PFSK-1 (cell line): ENCODE data around the gene CLIC5.

Source experiments
- FOXP2 ChIP-seq: optimal IDR thresholded peaks from 2 replicates; pipeline ENCODE3; 2011; ENCODE audit warnings: borderline replicate concordance, control low read depth, inconsistent platforms; ENCODE audit not compliant: insufficient read depth; ENCODE audit errors: extremely low read length, extremely low read depth
- POLR2AphosphoS5 ChIP-seq: IDR thresholded peaks from 2 replicates; pipeline ENCODE4 v1.6.1; 2012; ENCODE audit warnings: low read depth, mild to moderate bottlenecking, control low read depth, low read length, moderate library complexity
- REST ChIP-seq, 2 experiments: IDR thresholded peaks; 2 replicates each; pipeline versions ENCODE4 v1.6.1 to v1.8.0; 2011 to 2012; ENCODE audit warnings: low read depth in 2 of 2, low read length in 2 of 2, control low read depth in 1 of 2, inconsistent platforms in 1 of 2, mild to moderate bottlenecking in 1 of 2, moderate library complexity in 1 of 2; ENCODE audit not compliant: insufficient read depth in 1 of 2
- SIN3A ChIP-seq: IDR thresholded peaks from 2 replicates; pipeline ENCODE4 v1.6.1; 2012; ENCODE audit warnings: mild to moderate bottlenecking, low read length, moderate library complexity, borderline replicate concordance; ENCODE audit not compliant: insufficient read depth
- TAF1 ChIP-seq: IDR thresholded peaks from 2 replicates; pipeline ENCODE4 v1.6.1; 2012; ENCODE audit warnings: low read length, control low read depth, borderline replicate concordance; ENCODE audit not compliant: insufficient read depth

The CLIC5 gene

GRCh38 chr6:45988635-45989034 is 27.0 kb downstream of the CLIC5 start:
- TF ChIP-seq FOXP2 (no peak), POLR2AphosphoS5 (no peak), TAF1 (no peak), SIN3A (no peak), REST (IDR thresholded peaks at IDR 0.05; ENCODE audit: insufficient read depth in 1 of 2, low read depth in 2 of 2, low read length in 2 of 2) (no peak)

GRCh38 chr6:45987856-45988255 is 27.8 kb downstream of the CLIC5 start:
- TF ChIP-seq TAF1 (no peak), SIN3A (no peak), FOXP2 (no peak), REST (IDR thresholded peaks at IDR 0.05; ENCODE audit: insufficient read depth in 1 of 2, low read depth in 2 of 2, low read length in 2 of 2) (no peak), POLR2AphosphoS5 (no peak)

GRCh38 chr6:45986746-45987274 is 28.9 kb downstream of the CLIC5 start:
- no peak for TF ChIP-seq FOXP2
- no peak for TF ChIP-seq SIN3A
- no peak for TF ChIP-seq POLR2AphosphoS5
- no peak for TF ChIP-seq REST (IDR thresholded peaks at IDR 0.05; ENCODE audit: insufficient read depth in 1 of 2, low read depth in 2 of 2, low read length in 2 of 2)
- no peak for TF ChIP-seq TAF1

- TF ChIP-seq REST (IDR thresholded peaks at IDR 0.05; ENCODE audit: insufficient read depth in 1 of 2, low read depth in 2 of 2, low read length in 2 of 2) = no peak
- no peak for TF ChIP-seq SIN3A
- TF ChIP-seq POLR2AphosphoS5 = no peak
- TF ChIP-seq FOXP2 = no peak
- no peak for TF ChIP-seq TAF1
These were observed 30.8 kb downstream of the CLIC5 start for GRCh38 chr6:45984788-45985425.

- TF ChIP-seq SIN3A (no peak), POLR2AphosphoS5 (no peak), REST (IDR thresholded peaks at IDR 0.05; ENCODE audit: insufficient read depth in 1 of 2, low read depth in 2 of 2, low read length in 2 of 2) (no peak), FOXP2 (no peak), TAF1 (no peak)
These were observed 31.3 kb downstream of the CLIC5 start for GRCh38 chr6:45984347-45984746.
